Measurements from ENCODE around the gene COPG2.

COPG2 gene

DNA sequence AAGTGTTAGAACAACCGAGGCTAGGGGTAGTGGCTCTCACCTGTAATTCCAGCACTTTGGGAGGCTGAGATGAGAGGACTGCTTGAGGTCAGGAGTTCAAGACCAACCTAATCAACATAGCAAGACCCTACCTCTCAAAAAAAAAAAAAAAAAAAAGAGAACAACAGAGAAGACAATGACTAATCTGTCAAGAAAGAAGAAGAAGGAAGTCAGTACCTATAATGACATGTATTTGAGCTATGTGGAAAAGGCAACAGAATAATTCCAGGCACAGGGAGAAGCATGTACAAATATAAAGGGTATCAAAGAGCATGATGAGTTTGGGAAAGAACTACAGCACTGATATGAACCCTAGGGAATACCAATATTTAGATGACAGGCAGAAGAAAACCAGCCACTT, 27.5 kb downstream of the COPG2 start:
- Histone ChIP-seq H3K4me3 (no peak overlapping the region), H3K27ac (no peak overlapping the region), H3K27me3 (no peaks in the 10 kb centered on the region), H3K36me3 (peaks cover 5 to 20% (median 12%) of the 10 kb centered on the region in 3 donors), H3K4me1 (no peaks in the 10 kb centered on the region), H3K9me3 (no peaks in the 10 kb centered on the region)
- DNase-seq: no peak
- intact Hi-C loops (cut with DNase I; ENCODE audit: low total_unique reads): no loop called here
- TF ChIP-seq, protein P1, sequence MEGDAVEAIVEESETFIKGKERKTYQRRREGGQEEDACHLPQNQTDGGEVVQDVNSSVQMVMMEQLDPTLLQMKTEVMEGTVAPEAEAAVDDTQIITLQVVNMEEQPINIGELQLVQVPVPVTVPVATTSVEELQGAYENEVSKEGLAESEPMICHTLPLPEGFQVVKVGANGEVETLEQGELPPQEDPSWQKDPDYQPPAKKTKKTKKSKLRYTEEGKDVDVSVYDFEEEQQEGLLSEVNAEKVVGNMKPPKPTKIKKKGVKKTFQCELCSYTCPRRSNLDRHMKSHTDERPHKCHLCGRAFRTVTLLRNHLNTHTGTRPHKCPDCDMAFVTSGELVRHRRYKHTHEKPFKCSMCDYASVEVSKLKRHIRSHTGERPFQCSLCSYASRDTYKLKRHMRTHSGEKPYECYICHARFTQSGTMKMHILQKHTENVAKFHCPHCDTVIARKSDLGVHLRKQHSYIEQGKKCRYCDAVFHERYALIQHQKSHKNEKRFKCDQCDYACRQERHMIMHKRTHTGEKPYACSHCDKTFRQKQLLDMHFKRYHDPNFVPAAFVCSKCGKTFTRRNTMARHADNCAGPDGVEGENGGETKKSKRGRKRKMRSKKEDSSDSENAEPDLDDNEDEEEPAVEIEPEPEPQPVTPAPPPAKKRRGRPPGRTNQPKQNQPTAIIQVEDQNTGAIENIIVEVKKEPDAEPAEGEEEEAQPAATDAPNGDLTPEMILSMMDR (IDR thresholded peaks at IDR 0.05): no peak

GRCh38 chr7:130639388-130639787, 29.2 kb downstream of the COPG2 start:
- H3K27me3 ChIP-seq: no peaks in the 10 kb centered on the region
- no peaks in the 10 kb centered on the region for H3K9me3 ChIP-seq
- H3K4me3 ChIP-seq: no peak overlapping the region
- no peak overlapping the region for H3K27ac ChIP-seq
- intact Hi-C loops (cut with DNase I; ENCODE audit: low total_unique reads): no loop called here
- TF ChIP-seq, protein P1 (IDR thresholded peaks at IDR 0.05): no peak
- DNase-seq: no peak
- no peaks in the 10 kb centered on the region for H3K4me1 ChIP-seq
- peaks cover 1 to 14% (median 9%) of the 10 kb centered on the region in 3 donors for H3K36me3 ChIP-seq

GRCh38 chr7:130632111-130632510, 36.4 kb downstream of the COPG2 start:
- H3K4me3 ChIP-seq: no peak overlapping the region
- intact Hi-C loops (cut with DNase I; ENCODE audit: low total_unique reads): no loop called here
- TF ChIP-seq, protein P1 (IDR thresholded peaks at IDR 0.05): no peak

GRCh38 chr7:130628901-130629300, 39.6 kb downstream of the COPG2 start:
- intact Hi-C loops (cut with DNase I; ENCODE audit: low total_unique reads): no loop called here
- Histone ChIP-seq H3K9me3 (peaks cover 0 to 13% (median 4%) of the 10 kb centered on the region in 3 donors), H3K36me3 (peaks cover 9 to 21% (median 9%) of the 10 kb centered on the region in 3 donors), H3K27ac (no peak overlapping the region), H3K4me3 (no peak overlapping the region), H3K27me3 (no peaks in the 10 kb centered on the region), H3K4me1 (no peaks in the 10 kb centered on the region)
- DNase-seq: no peak
- TF ChIP-seq, protein P1 (IDR thresholded peaks at IDR 0.05): no peak

More at GRCh38 chr7:130632111-130632510, 36.4 kb downstream of the COPG2 start:
- Histone ChIP-seq H3K27me3 (no peaks in the 10 kb centered on the region), H3K27ac (no peak overlapping the region), H3K4me1 (no peaks in the 10 kb centered on the region), H3K36me3 (peaks cover 0 to 12% (median 0%) of the 10 kb centered on the region in 3 donors), H3K9me3 (peaks cover 0 to 13% (median 0%) of the 10 kb centered on the region in 3 donors)
- DNase-seq: no peak

DNA sequence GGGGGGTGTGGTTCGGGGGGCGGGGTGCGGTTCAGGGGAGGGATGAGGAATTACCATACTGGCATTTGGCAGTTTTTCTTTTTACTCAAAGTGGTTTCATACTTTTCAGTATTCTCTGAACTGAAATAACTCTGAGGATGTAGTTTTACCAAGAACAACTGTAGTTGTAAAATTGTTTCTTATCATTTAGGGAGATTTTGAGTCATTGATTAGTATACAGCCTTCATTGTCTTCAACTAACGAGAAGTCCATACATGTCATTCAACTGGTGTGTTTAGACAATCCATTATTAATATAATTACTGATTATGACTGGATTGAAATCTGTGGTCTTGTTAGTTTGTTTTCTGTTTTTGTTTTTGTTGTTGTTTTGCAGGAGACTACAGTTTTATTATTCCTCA, 40.8 kb downstream of the COPG2 start:
- Histone ChIP-seq H3K4me1 (no peaks in the 10 kb centered on the region), H3K27ac (no peak overlapping the region), H3K36me3 (peaks cover 9 to 21% (median 10%) of the 10 kb centered on the region in 3 donors), H3K9me3 (peaks cover 0 to 13% (median 4%) of the 10 kb centered on the region in 3 donors), H3K27me3 (no peaks in the 10 kb centered on the region), H3K4me3 (no peak overlapping the region)
- TF ChIP-seq, protein P1 (IDR thresholded peaks at IDR 0.05): no peak
- intact Hi-C loops (cut with DNase I; ENCODE audit: low total_unique reads): no loop called here
- no peak for DNase-seq

DNA sequence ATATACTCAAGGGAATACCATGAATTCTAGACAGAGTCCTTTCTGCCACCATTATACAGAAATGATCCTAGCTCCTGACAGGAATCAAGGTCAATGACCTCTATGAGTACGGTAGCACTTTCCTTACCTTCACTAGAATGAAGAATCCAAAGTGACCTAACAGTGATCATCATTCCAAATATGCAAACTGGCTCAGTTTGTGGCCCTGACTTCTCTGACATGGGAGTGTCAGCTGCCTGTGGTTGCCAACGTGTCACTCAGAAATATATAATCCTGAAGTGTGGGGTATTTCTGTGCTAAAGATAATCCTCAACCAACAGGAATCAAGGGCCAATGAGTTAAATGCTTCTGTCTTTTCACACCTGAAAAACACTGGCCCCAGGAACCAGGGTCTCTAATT, 45.7 kb downstream of the COPG2 start:
- H3K27ac ChIP-seq: no peak overlapping the region
- peaks cover 0 to 4% (median 0%) of the 10 kb centered on the region in 3 donors for H3K9me3 ChIP-seq
- H3K4me3 ChIP-seq: no peak overlapping the region
- peaks cover 8 to 10% (median 9%) of the 10 kb centered on the region in 3 donors for H3K36me3 ChIP-seq
- no peak for DNase-seq
- TF ChIP-seq, protein P1 (IDR thresholded peaks at IDR 0.05): no peak
- no peaks in the 10 kb centered on the region for H3K4me1 ChIP-seq
- no peaks in the 10 kb centered on the region for H3K27me3 ChIP-seq
- intact Hi-C loops (cut with DNase I; ENCODE audit: low total_unique reads): no loop called here

Measured in tibial artery (tissue), 4 donors.